Keratinocyte (primary cell): ENCODE measurements around the gene DNAAF5.

ENCODE experiments used
- CTCF ChIP-seq, 3 experiments: IDR thresholded peaks in 1 of 3; conservative IDR thresholded peaks in 1 of 3; optimal IDR thresholded peaks in 1 of 3; 2 replicates in 2 of 3; 3 replicates in 1 of 3; pipeline versions ENCODE3 to v1.5.1; 2011; ENCODE audit warnings: low read length in 3 of 3, mild to moderate bottlenecking in 3 of 3, moderate library complexity in 2 of 3, control low read depth in 1 of 3, inconsistent platforms in 1 of 3; ENCODE audit not compliant: insufficient read depth in 2 of 3; ENCODE audit errors: extremely low read depth in 1 of 3
- EZH2 ChIP-seq: IDR thresholded peaks from one replicate; pipeline ENCODE4 v1.6.1; 2012; ENCODE audit warnings: inconsistent platforms, mild to moderate bottlenecking, low read length, moderate library complexity

- TF ChIP-seq CTCF (optimal IDR thresholded peaks at IDR 0.05 in 1 of 3, IDR thresholded peaks at IDR 0.05 in 1 of 3, conservative IDR thresholded peaks at IDR 0.05 in 1 of 3; ENCODE audit: extremely low read depth in 1 of 3, insufficient read depth in 2 of 3, low read length in 3 of 3) (peak; percentile 83 to 86 (median 86)), EZH2 (no peak)
Measured at GRCh38 chr7:786472-787255, 60.2 kb downstream of the DNAAF5 start.
